SU-DHL-6 (cell line): ENCODE results near the gene SRGAP3.

ENCODE experiments used
- CTCF ChIP-seq: fragments of 200-600 bp; sonication (generic); IDR thresholded peaks from one replicate; pipeline ENCODE4 v1.5.1; 2017; ENCODE audit warnings: antibody characterized with exemption, mild to moderate bottlenecking, low read length, moderate library complexity; ENCODE audit not compliant: insufficient read depth, poor library complexity, severe bottlenecking
- EZH2phosphoT487 ChIP-seq: fragments of 200-600 bp; sonication (generic), shearing (Covaris generic); conservative IDR thresholded peaks from 2 replicates; pipeline ENCODE4 v1.6.1; 2018; ENCODE audit warnings: mild to moderate bottlenecking, antibody characterized with exemption, low read length, moderate library complexity, mixed read lengths

GRCh38 chr3:9009976-9010545 is 239.4 kb downstream of the SRGAP3 start:
- TF ChIP-seq CTCF (no peak), EZH2phosphoT487 (no peak)
